Caco-2 (cell line): ENCODE measurements around the gene SLC6A8. TPM values are rescaled to one million over a fixed set of nuclear protein-coding genes. Genes with fewer than 3 reads are reported as not detected.

ENCODE experiments used
- Bru-seq: library from RNA; stranded (reverse); fragments of 400-500 nt; gene quantifications from one replicate; lab custom pipeline; 2021; lab: Mats Ljungman, UMichigan
- BruChase-seq, 2 experiments: library from RNA; stranded (reverse); fragments of 400-500 nt; gene quantifications; one replicate each; lab custom pipeline; 2021; lab: Mats Ljungman, UMichigan
- BruUV-seq: library from RNA; stranded (reverse); fragments of 400-500 nt; replicated peaks from 2 replicates; lab custom pipeline; 2021; lab: Mats Ljungman, UMichigan
- CTCF ChIA-PET: fragments of 300-600 bp; sonication (Branson Sonifier 250); formaldehyde crosslinking; loops from one replicate; lab custom pipeline; 2022; ENCODE audit warnings: antibody characterized with exemption; lab: Charles Lee
- POLR2A ChIA-PET: fragments of 300-600 bp; sonication (Branson Sonifier 250); formaldehyde crosslinking; loops from one replicate; lab custom pipeline; 2022; ENCODE audit warnings: antibody characterized with exemption; lab: Charles Lee
- DNase-seq, 2 experiments: peaks; one replicate each; pipeline versions ENCODE4 v3.0.0 to v3.0.0-alpha.2; 2020 to 2022
- H3K27me3 ChIP-seq: replicated peaks from 2 replicates; pipeline ENCODE4 v1.6.0; 2011; ENCODE audit warnings: low read length; ENCODE audit not compliant: control insufficient read depth, insufficient read depth
- H3K36me3 ChIP-seq: 2 replicates; pipeline ENCODE4 v1.5.1; 2011; ENCODE audit warnings: low read length; ENCODE audit not compliant: control insufficient read depth, insufficient read depth
- H3K4me1 ChIP-seq: fragments of 250-450 bp; sonication (Bioruptor Pico); 2 replicates; pipeline ENCODE4 v1.5.1; 2020; ENCODE audit warnings: mild to moderate bottlenecking
- H3K4me3 ChIP-seq: 2 replicates; pipeline ENCODE4 v1.5.1; 2011; ENCODE audit warnings: low read depth, mild to moderate bottlenecking, control low read depth, low read length
- H3K9me3 ChIP-seq: fragments of 250-450 bp; sonication (Bioruptor Pico); 2 replicates; pipeline ENCODE4 v1.5.1; 2020; ENCODE audit warnings: mild to moderate bottlenecking, moderate library complexity
- H3K27ac Mint-ChIP-seq: one replicate; pipeline ENCODE4 v1.8.0; 2022; ENCODE audit warnings: mixed read lengths; ENCODE audit not compliant: unreplicated experiment
- H3K27me3 Mint-ChIP-seq: one replicate; pipeline ENCODE4 v1.8.0; 2022; ENCODE audit warnings: mixed read lengths; ENCODE audit not compliant: insufficient read depth, unreplicated experiment
- H3K36me3 Mint-ChIP-seq: one replicate; pipeline ENCODE4 v1.8.0; 2022; ENCODE audit warnings: mild to moderate bottlenecking, mixed read lengths; ENCODE audit not compliant: insufficient read depth, unreplicated experiment
- H3K4me1 Mint-ChIP-seq: one replicate; pipeline ENCODE4 v1.8.0; 2022; ENCODE audit warnings: low read depth, mixed read lengths; ENCODE audit not compliant: unreplicated experiment
- H3K4me3 Mint-ChIP-seq: one replicate; pipeline ENCODE4 v1.8.0; 2022; ENCODE audit warnings: mild to moderate bottlenecking, moderate library complexity, mixed read lengths; ENCODE audit not compliant: unreplicated experiment
- H3K9me3 Mint-ChIP-seq: one replicate; pipeline ENCODE4 v1.8.0; 2022; ENCODE audit warnings: mixed read lengths; ENCODE audit not compliant: unreplicated experiment
- intact Hi-C: fragments of 100-400 bp; cut with micrococcal nuclease; formaldehyde crosslinking; loops from one replicate; pipeline ENCODE4 v1.10.0; 2022; ENCODE audit not compliant: unreplicated experiment
- long read RNA-seq: library from polyadenylated mRNA; stranded (forward); transcript quantifications from one replicate; pipeline ENCODE4 v2.0.0, GENCODE V29; 2022
- total RNA-seq: library from RNA; stranded (reverse); gene quantifications from 2 replicates; pipeline ENCODE4 v1.2.3, GENCODE V29; 2022
- TF ChIP-seq, protein P1 (sequence below), 2 experiments: fragments of 200-600 bp in 1 of 2; IDR thresholded peaks; 1 replicate in 1 of 2; 2 replicates in 1 of 2; pipeline versions ENCODE4 v1.5.1 to v1.8.0; 2011 to 2022; ENCODE audit warnings: antibody characterized with exemption in 1 of 2, control low read depth in 1 of 2, inconsistent platforms in 1 of 2, low read depth in 1 of 2, low read length in 1 of 2, mild to moderate bottlenecking in 1 of 2, moderate library complexity in 1 of 2; ENCODE audit not compliant: insufficient read depth in 1 of 2, severe bottlenecking in 1 of 2, unreplicated experiment in 1 of 2

SLC6A8 gene
- total RNA-seq (8.8 and 11.2 TPM in 2 replicates), Bru-seq, nascent RNA (percentile 26 among the genes with signal in this experiment), BruChase-seq, experiment 1, labeled RNA remaining after a 2-hour chase (percentile 44 among the genes with signal in this experiment), BruChase-seq, experiment 2, labeled RNA remaining after a 6-hour chase (percentile 59 among the genes with signal in this experiment)
- long read RNA-seq, partial matches to known transcripts, result 0 of 5 reads
- long read RNA-seq, other reads (novel, unspliced or antisense), result 1 of 5 reads

DNA sequence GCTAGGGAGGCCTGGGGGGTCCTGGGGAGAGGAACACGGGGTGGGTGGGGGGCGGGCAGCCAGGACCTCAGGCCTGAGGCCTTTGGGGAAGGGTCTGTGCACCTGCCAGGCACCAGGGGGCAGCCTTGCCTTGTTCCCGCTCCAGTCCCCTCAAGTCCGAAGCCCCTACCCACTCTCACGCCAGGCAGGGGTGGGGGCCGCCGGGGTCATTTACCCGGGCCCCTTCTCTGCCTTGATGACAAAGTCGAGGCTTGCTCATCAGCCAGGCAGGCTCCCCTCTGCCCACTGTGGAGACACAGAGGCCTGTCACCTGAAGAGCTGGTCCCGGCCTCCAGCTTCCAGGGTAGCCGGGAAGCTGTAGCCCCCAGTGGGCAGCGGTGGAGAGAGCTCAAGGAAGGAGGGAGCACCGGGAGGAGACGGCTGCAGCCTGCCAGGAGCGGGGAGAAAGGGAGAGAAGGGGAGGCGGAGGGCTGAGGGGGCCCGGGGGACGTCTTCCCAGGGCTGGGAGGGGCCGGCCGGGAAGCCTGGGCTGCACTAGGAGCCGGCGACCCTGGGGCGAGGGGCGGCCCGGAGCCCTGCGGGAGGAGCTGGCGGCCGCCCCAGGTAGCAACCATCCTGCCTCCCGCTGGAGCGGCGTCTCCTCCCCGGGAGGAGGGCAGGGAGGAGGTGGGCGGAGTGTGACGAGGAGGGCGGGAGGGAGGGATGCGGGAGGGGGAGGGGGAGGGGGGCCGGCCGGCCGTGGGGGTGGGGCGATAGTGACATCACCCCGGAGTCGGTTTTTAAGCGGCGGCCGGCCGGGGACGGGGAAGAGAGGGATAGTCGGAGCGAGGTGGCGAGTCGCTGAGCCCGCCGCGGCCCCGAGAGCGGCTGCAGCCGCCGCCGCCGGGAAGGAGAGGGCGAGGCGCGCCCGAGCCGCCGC, at the start of gene SLC6A8:
Gene SLC6A8, plus strand, starts transcription at position 806 of the 919 bp plus-strand sequence. CDS start 649 bp downstream, outside the sequence.
- Histone ChIP-seq H3K9me3 (no peaks in the 10 kb centered on the region), H3K36me3 (no peaks in the 10 kb centered on the region), H3K4me3 (peak within 1 kb of the TSS; percentile 35), H3K4me1 (no peaks in the 10 kb centered on the region), H3K27me3 (no peaks in the 10 kb centered on the region)
- TF ChIP-seq, protein P1, sequence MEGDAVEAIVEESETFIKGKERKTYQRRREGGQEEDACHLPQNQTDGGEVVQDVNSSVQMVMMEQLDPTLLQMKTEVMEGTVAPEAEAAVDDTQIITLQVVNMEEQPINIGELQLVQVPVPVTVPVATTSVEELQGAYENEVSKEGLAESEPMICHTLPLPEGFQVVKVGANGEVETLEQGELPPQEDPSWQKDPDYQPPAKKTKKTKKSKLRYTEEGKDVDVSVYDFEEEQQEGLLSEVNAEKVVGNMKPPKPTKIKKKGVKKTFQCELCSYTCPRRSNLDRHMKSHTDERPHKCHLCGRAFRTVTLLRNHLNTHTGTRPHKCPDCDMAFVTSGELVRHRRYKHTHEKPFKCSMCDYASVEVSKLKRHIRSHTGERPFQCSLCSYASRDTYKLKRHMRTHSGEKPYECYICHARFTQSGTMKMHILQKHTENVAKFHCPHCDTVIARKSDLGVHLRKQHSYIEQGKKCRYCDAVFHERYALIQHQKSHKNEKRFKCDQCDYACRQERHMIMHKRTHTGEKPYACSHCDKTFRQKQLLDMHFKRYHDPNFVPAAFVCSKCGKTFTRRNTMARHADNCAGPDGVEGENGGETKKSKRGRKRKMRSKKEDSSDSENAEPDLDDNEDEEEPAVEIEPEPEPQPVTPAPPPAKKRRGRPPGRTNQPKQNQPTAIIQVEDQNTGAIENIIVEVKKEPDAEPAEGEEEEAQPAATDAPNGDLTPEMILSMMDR (IDR thresholded peaks at IDR 0.05; ENCODE audit: insufficient read depth in 1 of 2, low read depth in 1 of 2, low read length in 1 of 2, severe bottlenecking in 1 of 2, unreplicated experiment in 1 of 2), result peak; percentile 46 to 54
- Mint-ChIP-seq H3K4me1 (no peaks in the 10 kb centered on the region), H3K4me3 (peak within 1 kb of the TSS; percentile 77), H3K9me3 (no peaks in the 10 kb centered on the region), H3K27me3 (no peaks in the 10 kb centered on the region), H3K27ac (peak within 1 kb of the TSS; percentile 35), H3K36me3 (peaks cover 5% of the 10 kb centered on the region)
- ChIA-PET CTCF (interaction anchor here (0.7 to 1.7 kb wide), 5 partner anchors 11 to 136 kb away, joined by 3 to 13 read pairs (median 4); partner anchors contain the start of gene DUSP9), POLR2A (no interaction called here)
- peak; percentile 68 to 71 for DNase-seq
- BruUV-seq, result no TSS peak
- intact Hi-C loops, result loop anchor here (1.0 kb wide), 1 partner anchor 21 kb away; no protein-coding TSS in a partner anchor

DNA sequence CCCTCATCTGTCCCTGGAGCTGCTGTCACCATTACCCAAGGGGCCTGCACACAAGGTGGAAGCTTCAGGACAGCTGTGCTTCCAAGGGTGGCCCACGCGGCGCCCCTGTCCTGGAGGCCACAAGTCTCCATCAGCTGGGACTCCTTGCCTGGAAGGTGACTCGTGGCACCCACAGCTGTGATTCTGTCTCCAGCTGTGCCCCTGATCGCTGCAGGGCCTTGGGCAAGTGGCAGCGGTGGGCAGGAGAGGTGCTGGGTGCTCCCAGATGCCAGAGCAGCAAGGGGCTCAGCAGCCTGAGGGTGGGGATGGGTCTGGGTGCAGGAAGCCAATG, 49.7 kb upstream of the SLC6A8 start:
- Mint-ChIP-seq H3K9me3 (no peaks in the 10 kb centered on the region), H3K27me3 (peaks cover 3% of the 10 kb centered on the region), H3K27ac (no peak overlapping the region), H3K36me3 (no peaks in the 10 kb centered on the region), H3K4me1 (peaks cover 16% of the 10 kb centered on the region), H3K4me3 (no peak overlapping the region)
- CTCF ChIA-PET, result no interaction called here
- no peaks in the 10 kb centered on the region for H3K9me3 ChIP-seq
- POLR2A ChIA-PET, result no interaction called here
- H3K4me1 ChIP-seq, result no peaks in the 10 kb centered on the region
- no peaks in the 10 kb centered on the region for H3K27me3 ChIP-seq
- H3K36me3 ChIP-seq, result no peaks in the 10 kb centered on the region
- no TSS peak for BruUV-seq
- TF ChIP-seq, protein P1 (IDR thresholded peaks at IDR 0.05; ENCODE audit: insufficient read depth in 1 of 2, low read depth in 1 of 2, low read length in 1 of 2, severe bottlenecking in 1 of 2, unreplicated experiment in 1 of 2), result no peak
- DNase-seq, result no peak
- no peak overlapping the region for H3K4me3 ChIP-seq
- intact Hi-C loops, result no loop called here

DNA sequence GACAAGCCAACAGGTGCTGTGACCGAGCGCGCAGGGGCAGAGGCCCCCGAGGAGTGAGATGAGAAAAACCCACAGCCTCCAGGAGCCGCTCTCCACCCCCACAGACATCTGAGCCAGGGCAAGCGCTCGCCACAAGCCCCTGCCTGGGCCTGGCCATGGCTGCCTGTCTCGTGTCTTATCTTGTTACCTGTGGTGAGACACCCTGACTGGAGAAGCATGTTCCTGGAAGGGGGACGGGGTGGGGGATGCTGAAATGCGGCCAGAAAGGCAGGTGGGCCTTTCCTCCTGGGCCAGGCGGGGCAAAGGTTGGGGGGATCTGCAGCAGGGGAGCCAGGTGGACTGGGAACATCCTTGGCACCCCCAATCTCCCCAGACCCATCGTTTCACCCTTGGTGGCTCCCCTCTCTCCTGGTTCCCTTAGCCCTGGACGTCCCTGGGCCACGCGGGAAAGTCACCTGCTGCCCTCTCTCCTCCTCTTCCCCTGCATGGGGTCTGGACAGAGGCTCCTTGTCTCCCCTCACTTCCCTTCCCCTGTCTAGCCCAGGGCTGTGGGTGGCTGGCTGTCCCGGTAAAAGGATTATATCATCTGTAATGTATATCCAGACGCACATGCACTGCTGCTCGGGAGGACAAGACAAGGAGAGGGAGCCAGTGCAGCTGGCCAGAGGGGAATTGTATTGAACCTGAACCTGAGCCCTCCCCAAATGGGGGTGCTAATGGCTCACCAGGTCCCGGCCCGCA, 49.1 kb upstream of the SLC6A8 start:
- Mint-ChIP-seq H3K9me3 (no peaks in the 10 kb centered on the region), H3K36me3 (no peaks in the 10 kb centered on the region), H3K4me1 (peaks cover 16% of the 10 kb centered on the region), H3K4me3 (no peak overlapping the region), H3K27ac (no peak overlapping the region), H3K27me3 (peaks cover 4% of the 10 kb centered on the region)
- ChIA-PET CTCF (no interaction called here), POLR2A (no interaction called here)
- no peaks in the 10 kb centered on the region for H3K9me3 ChIP-seq
- intact Hi-C loops, result no loop called here
- no peaks in the 10 kb centered on the region for H3K27me3 ChIP-seq
- H3K4me3 ChIP-seq, result no peak overlapping the region
- H3K4me1 ChIP-seq, result no peaks in the 10 kb centered on the region
- no peak for DNase-seq
- BruUV-seq, result no TSS peak
- TF ChIP-seq, protein P1 (IDR thresholded peaks at IDR 0.05; ENCODE audit: insufficient read depth in 1 of 2, low read depth in 1 of 2, low read length in 1 of 2, severe bottlenecking in 1 of 2, unreplicated experiment in 1 of 2), result no peak
- no peaks in the 10 kb centered on the region for H3K36me3 ChIP-seq
